HG02840 (cell line): Measurements from ENCODE around the gene NMB.
"Not testable (repeated sequence)": the region's sequence is repeated elsewhere in the genome, so short reads cannot be mapped to it uniquely, and the experiment has no call there.

Source experiments
- ATAC-seq: cut with Tn5 transposase; IDR thresholded peaks from one replicate; pipeline ENCODE4 v1.9.1; 2021; ENCODE audit warnings: mild to moderate bottlenecking, moderate library complexity, moderate number of reproducible peaks; ENCODE audit not compliant: unreplicated experiment, low FRiP score

NMB gene, protein sequence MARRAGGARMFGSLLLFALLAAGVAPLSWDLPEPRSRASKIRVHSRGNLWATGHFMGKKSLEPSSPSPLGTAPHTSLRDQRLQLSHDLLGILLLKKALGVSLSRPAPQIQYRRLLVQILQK

DNA sequence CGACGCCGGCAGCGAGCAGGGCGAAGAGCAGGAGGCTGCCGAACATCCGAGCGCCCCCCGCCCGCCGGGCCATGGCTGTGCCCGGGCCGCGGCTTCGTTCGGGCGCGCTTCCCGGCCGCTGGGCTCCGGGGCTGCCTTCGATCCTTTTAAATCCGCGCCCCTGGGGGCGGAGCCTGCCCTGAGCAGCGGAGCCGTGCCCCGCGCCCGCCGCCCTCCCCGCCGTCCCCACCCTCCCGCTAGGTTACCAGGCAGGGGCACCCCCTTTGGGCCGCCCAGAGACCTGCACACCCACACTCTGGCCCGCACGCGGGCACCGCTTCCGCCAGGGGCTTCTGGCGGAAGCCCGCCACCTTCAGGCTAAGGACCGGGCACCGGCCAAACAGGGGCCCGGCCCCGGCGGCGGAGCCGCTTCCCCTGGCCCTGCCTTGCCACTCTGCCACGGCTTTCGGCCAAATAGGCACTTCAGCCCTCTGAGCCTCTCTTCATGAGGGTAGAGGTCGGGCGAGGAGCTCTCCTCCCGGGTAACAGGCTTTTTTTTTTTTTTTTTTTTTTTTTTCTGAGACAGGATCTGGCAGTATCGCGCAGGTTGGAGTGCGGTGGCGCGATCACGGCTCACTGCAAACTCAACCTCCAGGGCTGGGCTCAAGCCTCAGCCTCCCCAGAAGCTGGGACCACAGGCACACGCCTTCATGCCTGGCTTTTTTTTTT lies at the start of gene NMB:
Gene NMB (minus strand): TSS at position 120 of the 708 bp plus-strand sequence. CDS start 47 bp downstream, at position 73.
- ATAC-seq: peak; percentile 55

DNA sequence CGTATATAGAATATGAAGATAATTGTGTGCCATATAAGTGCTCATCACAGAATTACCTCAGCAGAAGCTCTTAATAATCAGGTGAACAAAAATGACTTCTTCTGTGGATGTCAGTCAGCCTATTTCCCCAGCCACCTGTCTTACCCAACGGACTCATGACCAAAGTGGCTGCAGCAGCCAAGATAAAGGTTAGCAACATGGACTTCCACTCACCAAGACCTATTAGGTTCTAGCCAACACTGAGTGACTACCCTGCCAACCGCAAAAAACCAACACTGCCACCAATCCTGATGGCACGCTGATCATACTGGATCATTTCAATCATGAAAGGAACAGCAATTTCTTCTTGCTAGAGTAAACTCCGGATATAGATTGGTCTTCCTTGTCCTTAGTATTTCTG lies 45.8 kb upstream of the NMB start:
- no peak for ATAC-seq

DNA sequence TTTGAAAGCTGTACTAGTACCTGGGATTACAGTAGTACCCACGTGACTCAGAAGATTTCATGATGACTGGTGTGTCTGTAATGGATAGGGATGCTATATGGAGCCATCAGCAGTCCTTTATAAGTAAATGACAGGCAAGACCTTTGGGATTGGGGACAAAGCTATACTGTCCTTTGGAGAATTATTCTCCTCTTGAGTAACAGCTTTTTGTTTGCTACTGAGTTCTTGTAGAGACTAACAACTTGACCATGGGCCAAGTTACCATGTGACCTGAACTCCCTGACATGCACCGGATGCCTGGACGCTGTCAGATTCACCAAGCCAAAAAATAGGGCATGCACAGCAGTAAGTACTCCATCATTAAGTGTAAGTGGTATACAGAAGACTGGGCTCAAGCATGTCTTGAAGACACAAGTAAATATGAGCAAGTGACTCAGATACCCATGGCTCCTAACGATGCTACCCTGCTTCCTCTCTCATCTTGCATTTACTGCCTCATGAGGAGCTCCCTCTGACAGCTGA lies 45.0 kb upstream of the NMB start:
- ATAC-seq: no peak

DNA sequence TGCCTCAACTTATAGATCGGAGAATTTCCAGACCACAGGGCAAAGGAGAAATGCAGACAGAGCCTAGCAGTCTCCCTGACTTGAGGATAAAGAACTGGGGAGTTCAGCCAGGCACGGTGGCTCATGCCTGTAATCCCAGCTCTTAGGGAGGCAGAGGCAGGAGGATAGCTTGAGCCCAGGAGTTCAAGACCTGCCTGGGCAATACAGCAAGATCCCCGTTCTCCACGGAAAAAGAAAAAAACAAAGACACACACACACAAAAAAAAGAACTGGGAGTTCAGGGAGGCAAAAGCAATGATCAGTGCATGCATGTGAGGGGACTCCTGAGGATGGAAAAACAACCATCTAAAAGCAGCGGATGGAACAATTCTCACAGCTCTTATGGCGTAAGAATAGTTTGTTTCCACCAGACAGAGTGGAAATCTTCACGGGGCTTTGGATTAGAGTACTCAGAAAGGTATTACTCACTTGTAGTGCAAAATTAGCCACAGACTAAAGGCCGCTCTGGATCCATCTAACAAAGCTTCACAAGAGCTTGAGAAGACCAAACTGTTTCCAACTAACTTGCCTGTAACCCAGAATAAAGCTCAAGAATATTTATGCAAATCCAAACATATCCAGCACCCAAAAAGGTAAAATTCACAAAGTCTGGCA lies 41.7 kb upstream of the NMB start:
- no peak for ATAC-seq

DNA sequence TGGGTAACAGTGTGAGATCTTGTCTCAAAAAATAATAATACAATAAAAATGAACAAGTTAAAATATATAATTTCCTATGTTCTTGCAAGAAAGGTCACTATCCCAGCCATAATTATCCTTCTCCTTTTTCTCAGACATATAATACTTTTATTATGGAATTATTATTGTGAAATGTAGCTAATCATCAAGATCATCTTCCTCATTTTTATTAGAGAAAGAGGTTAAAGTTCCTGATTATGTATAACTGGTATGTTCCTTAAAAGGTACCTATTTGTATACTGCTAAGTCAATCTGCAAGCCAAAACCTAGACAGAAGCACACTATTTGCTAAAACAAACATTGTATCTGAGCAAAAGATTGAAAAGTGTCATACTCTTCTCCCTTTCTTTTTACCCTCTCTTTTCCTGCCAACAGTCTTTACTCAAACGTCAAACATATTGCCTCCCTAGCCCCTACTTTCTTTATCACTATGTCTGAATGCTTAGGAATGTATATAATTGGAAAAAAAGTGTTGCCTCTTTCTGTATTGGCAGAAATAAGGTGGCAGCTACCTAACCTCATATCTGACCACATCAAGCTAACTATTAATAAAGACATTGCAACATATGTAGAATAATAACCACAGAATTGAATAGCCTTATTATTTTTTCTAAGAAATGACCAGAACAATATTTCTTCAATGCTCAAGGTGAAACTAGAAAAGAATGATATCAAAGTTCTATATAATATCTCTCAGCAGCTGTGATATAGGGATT lies 39.4 kb upstream of the NMB start:
- no peak for ATAC-seq

DNA sequence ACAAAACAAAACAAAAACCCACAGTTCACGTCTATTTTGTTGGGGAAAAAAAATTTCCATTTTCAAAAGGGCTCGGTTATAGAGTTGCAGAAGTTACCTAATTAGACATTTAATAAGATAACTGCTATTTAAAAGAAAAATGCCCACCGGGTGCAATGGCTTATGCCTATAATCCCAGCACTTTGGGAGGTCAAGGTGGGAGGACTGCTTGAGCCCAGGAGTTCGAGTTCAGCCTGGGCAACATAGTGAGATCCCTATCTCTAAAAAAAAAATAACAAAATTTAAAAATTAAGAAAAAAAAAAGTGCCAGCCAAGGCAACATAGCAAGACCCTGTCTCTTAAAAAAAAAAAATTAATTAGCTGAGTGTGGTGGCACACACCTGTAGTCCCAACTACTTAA lies 38.8 kb upstream of the NMB start:
- ATAC-seq: no peak

DNA sequence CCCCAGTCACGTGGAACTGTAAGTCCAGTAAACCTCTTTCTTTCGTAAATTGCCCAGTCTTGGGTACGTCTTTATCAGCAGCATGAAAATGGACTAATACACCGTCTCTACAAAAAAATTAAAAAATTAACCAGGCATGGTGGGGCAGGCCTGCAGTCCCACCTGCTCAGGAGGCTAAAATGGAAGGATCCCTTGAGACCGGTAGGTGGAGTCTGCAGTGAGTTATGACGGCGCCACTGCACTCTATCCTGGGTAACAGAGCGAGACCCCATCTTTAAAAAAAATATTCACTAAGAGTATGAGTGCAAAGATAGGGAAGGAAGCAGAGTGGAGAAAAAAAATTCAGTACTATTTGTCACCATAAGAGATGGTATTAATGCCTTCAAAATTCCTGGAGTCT lies 32.3 kb upstream of the NMB start:
- no peak for ATAC-seq

DNA sequence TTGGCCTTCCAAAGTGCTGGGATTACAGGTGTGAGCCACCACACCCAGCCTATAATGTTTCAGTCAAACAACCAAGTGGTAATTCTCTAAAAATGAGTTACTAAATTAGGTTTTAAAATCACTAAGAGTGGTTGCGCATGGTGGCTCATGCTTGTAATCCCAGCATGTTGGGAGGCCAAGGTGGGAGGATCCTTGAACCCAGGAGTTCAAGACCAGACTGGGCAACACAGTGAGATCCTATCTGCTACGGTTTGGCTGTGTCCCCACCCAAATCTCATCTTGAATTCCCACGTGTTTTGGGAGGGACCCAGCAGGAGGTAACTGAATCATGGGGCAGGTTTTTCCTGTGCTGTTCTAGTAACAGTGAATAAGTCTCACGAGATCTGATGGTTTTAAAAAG lies 31.9 kb upstream of the NMB start:
- ATAC-seq: no peak

DNA sequence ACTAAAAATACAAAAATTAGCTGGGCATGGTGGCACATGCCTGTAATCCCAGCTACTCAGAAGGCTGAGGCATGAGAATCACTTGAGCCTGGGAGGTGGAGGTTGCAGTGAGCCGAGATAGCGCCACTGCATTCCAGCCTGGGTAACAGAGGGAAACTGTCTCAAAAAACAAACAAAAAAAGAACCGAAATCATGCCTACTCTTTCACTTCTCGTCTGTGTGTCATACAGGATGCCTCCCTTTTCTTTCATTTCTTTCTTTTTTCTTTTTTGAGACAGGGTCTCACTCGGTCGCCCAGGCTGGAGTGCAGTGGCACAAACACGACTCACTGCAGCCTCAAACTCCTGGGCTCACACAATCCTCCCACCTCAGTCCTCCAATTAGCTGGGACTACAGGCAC lies 28.4 kb upstream of the NMB start:
- not testable (repeated sequence) for ATAC-seq

DNA sequence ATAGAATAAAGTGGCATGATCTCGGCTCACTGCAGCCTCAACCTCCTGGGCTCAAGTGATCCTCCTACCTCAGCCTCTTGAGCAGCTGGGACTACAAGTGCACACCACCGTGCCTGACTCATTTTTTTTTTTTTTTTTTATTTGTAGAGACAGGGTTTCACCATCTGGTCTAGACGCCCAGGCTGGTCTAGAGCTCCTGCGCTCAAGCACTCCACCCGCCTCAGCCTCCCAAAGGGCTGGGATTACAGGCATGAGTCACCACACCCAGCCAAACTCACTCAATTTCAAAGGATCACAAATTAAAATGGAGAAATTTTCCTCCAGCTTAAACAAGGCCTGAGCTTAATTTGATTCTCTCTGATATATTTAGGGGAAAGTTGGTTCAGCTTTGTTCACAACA lies 27.3 kb upstream of the NMB start:
- no peak for ATAC-seq

DNA sequence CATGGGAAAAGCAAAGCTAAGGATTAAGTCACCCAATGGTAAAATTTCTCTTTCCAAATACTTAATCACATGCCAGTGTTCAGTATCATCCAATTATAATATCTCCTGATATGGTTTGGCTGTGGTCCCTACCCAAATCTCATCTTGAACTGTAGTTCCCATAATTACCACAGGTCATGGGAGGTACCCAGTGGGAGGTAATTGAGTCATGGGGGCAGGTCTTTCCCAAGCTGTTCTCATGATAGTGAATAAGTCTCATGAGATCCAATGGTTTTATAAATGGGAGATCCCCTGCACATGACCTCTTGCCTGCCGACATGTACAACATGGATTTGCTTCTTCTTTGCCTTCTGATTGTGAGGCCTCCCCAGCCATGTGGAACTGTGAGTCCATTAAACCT lies 26.1 kb upstream of the NMB start:
- no peak for ATAC-seq

DNA sequence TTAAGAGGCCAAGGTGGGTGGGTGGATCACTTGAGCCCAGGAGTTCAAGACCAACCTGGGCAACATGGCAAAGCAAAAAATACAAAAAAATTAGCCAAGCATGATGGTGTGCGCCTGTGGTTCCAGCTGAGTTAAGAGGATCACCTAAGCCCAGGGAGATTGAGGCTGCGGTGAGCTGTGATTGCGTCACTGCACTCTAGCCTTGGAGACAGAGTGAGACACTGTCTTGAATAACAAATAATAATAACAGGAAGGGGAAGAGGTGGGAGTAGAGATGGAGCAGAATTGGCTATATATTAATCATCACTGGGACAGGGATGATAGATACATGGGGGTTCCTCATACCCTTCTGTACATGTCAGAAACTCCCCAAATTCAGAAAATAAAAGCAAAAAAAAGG lies 23.8 kb upstream of the NMB start:
- no peak for ATAC-seq

DNA sequence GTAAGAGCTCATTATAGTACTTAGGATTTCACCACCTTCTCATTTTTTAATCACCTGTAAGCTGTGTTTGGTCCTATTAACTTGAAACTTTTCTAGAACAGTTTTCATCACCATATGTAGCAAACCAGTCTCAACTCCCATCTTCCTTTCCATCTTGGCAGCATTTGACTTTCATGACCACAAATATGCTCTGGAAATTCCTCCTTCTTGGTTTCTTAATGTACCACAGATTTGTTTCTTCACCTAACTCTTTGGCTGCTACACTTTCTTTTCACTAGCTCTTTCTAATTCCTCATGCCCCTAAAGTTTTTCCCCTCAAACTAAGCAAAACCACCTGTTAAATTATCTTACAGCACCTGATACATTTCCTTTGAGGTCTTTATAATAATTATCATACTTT lies 13.2 kb upstream of the NMB start:
- no peak for ATAC-seq

DNA sequence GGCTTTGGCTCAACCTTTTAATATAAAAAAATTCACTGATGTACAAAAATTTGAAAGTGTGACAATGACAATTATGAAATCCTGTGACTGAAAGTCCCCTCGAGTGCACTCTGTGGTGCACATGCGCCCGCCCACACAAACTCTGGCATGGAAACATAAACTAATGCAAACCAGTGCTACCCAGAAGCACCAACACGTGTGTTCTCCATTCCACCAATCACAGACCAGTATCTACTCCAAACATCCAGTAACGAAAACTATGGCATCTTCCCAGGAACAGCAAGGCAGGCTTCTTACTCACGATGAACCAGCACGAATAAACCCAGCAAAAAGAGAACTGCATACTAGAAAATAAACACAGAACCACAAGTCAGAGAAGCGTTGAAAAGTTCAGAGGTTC lies 11.7 kb upstream of the NMB start:
- no peak for ATAC-seq

DNA sequence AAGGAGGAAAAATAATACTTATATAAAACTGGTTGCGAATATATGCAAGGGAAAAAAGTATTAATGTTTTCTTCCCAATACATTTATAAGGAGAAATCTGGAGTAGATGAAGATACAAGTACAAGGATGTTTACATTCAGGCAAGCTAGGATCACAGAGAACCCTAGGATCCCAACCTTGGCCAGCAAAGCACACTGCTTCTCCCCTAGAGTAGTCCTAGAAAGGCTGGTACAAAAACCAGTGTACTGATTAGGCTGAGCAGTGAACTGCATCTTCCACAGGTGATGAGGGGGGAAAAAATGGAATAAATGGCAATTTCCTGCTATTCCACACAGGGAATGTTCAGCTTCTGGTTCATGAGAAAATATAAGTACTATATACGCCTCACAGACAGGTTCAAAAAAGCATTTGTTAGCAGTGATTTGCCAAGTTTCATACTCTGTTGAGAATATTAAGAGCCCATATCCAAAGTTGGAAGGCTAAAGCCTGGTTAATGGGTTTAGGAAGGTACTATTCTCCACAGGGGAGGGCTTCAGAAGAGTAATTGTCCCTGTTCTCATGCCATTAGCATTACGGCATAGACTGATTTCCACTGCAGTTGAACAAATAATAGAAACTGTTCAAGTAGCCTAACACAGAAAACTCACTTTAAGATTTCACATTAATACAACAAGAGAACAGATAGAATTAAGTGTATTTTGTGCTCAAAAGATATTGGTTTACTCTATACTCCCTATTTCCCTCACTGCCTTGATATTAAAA lies 10.4 kb upstream of the NMB start:
- ATAC-seq: no peak

DNA sequence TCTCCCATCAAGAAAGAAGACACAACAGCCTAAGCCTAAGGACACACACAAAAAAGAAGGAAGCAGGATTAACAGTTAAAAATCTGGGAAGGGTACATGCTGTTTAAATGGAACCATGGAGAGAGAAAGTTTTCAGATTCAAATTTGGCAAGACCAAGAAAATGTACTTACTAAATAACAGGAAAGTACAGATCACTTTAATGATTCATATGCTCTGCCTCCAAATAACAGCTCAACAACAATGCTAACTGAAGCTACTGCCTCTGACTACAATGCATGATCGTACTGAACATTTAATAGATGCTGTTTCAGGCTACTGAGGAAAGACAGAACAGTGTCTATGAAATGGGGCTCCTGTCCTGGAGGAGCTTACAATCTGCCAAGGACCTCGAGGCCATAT lies 8.4 kb upstream of the NMB start:
- no peak for ATAC-seq

DNA sequence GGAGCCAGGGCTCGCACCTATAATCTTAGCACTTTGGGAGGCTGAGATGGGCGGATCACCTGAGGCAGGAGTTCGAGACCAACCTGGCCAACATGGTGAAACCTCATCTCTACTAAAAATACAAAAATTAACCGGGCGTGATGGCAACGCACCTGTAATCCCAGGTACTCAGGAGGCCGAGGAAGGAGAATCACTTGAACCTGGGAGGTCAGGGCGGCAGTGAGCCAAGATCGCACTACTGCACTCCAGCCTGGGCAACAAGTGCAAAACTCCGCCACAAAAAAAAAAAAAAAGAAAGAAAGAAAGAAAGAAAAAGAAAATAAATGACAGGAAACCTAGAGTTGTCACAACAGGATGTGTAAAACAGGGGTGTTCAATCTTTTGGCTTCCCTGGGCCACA lies 3.0 kb upstream of the NMB start:
- no peak for ATAC-seq

DNA sequence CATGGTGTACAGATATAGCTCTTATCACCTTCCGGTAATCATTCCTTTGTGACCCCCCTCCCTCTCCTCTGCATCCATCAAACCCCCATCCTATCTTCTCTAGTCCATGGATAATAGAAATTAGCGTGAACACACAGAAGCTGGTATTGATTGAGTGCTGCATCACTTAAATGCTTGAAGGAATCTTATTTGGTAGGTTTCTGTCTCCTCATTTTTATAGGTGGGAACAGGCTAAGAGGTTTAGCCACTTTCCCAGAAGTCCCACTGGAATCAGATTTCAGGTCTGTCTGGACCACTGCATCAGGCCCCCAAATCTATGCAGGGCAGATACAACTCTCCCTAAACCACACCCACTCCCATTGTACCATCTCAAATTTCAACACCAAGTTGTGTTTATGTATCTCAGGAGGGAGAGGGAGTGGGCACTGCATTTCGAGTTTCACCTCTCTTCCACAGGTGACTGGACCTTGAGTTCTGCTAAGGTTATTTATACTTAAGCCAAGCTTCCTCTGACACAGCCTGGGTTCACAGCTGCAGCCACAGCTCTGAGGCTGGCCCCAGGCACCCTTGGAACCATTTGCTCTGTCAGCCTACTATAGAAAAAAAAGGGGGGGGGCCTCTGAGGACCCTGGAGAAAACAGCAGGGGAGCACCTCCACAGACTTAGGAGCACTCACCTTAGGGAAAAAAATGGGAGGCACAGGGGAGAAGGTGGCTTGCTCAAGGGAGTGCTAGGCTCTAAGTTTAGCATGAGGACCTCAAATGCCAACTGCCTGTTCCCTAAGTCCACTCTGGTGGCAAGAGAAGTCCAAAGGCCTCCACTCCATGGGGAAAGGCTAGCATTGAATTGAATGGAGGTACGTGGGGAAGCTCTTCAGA lies 2.1 kb upstream of the NMB start:
- ATAC-seq: no peak

DNA sequence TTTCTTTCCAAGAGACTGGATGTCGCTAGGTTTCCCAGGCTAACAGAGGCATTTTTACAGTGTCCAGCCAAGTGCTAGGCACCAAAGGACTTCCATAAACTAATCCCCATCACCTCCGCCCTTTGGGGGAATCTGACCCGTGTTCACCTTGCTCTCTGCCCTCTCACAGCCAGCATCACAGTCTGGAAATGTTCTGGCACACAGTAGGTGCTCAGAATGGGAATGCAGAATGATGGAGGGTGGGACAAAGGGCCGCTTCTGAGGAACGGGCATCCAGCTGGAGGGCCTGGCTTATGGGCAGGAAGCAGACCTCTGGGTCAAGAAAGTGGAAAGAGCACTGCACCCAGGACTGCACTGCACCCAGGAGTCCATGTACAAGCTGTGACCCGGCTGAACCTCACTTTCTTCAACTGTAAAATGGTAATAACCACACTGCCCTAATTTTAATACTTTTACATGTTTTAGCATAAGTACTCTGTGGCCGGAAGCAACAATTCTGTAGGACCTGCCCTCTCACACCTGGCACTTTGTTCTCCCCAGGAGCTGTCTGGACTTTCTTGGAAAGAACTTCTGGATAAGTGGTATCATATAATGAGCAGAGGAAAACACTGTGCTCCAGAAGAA lies 901 bp upstream of the NMB start:
- ATAC-seq: no peak
